ENCODE results near the gene PCSK5. TPM values are rescaled to one million over a fixed set of nuclear protein-coding genes. Genes with fewer than 3 reads are reported as not detected.

PCSK5 gene
- total RNA-seq, 6 experiments from 2014 or later = 1.4 to 5.8 (median 3.5) TPM

- 48% methylated on average over 2 of the region's 2 CpGs for WGBS (ENCODE audit: insufficient coverage, low coverage, low lambda C conversion rate, missing lambda C conversion rate)
- H3K27ac ChIP-seq = no peak overlapping the region
Measured at GRCh38 chr9:76018761-76019160, 128.3 kb downstream of the PCSK5 start.

GRCh38 chr9:76020652-76021051 is 130.2 kb downstream of the PCSK5 start:
- no peak overlapping the region for H3K4me3 ChIP-seq
- intact Hi-C loops (cut with DNase I) = no loop called here
- 63% methylated on average over 10 of the region's 10 CpGs for WGBS (ENCODE audit: insufficient coverage, low coverage, low lambda C conversion rate, missing lambda C conversion rate)
- no peak overlapping the region for H3K27ac ChIP-seq
- no peaks in the 10 kb centered on the region for H3K9me3 ChIP-seq
- H3K27me3 ChIP-seq = no peaks in the 10 kb centered on the region
- no peak for TF ChIP-seq POLR2A (IDR thresholded peaks at IDR 0.05)
- no peak for TF ChIP-seq CTCF (IDR thresholded peaks at IDR 0.05)
- no peak for ATAC-seq
- no peak for DNase-seq
- no peaks in the 10 kb centered on the region for H3K36me3 ChIP-seq
- peaks cover 0 to 4% (median 0%) of the 10 kb centered on the region in 4 donors for H3K4me1 ChIP-seq

More at GRCh38 chr9:76018761-76019160, 128.3 kb downstream of the PCSK5 start:
- TF ChIP-seq POLR2A (IDR thresholded peaks at IDR 0.05) (no peak), CTCF (IDR thresholded peaks at IDR 0.05) (no peak)
- Histone ChIP-seq H3K9me3 (no peaks in the 10 kb centered on the region), H3K27me3 (no peaks in the 10 kb centered on the region), H3K4me1 (peaks cover 0 to 4% (median 0%) of the 10 kb centered on the region in 4 donors), H3K36me3 (no peaks in the 10 kb centered on the region), H3K4me3 (no peak overlapping the region)
- intact Hi-C loops (cut with DNase I) = no loop called here
- DNase-seq (no peak), ATAC-seq (peak in 2 of 4 donors; percentile 30 to 88)

- Histone ChIP-seq H3K4me3 (no peak overlapping the region), H3K27ac (no peak overlapping the region), H3K4me1 (peaks cover 0 to 4% (median 0%) of the 10 kb centered on the region in 4 donors), H3K9me3 (no peaks in the 10 kb centered on the region), H3K36me3 (no peaks in the 10 kb centered on the region), H3K27me3 (no peaks in the 10 kb centered on the region)
- DNase-seq (no peak), ATAC-seq (no peak)
- WGBS (ENCODE audit: insufficient coverage, low coverage, low lambda C conversion rate, missing lambda C conversion rate) = 77% methylated on average over 5 of the region's 5 CpGs
- intact Hi-C loops (cut with DNase I) = no loop called here
- TF ChIP-seq CTCF (IDR thresholded peaks at IDR 0.05) (no peak), POLR2A (IDR thresholded peaks at IDR 0.05) (no peak)
Measured at GRCh38 chr9:76022317-76022716, 131.8 kb downstream of the PCSK5 start.

- H3K4me3 ChIP-seq = no peak overlapping the region
- H3K27me3 ChIP-seq = no peaks in the 10 kb centered on the region
- DNase-seq (no peak), ATAC-seq (no peak)
- TF ChIP-seq POLR2A (IDR thresholded peaks at IDR 0.05) (no peak), CTCF (IDR thresholded peaks at IDR 0.05) (no peak)
- no peaks in the 10 kb centered on the region for H3K36me3 ChIP-seq
- H3K4me1 ChIP-seq = no peaks in the 10 kb centered on the region
- H3K27ac ChIP-seq = no peak overlapping the region
- WGBS (ENCODE audit: insufficient coverage, low coverage, low lambda C conversion rate, missing lambda C conversion rate) = 58% methylated on average over 5 of the region's 7 CpGs
- intact Hi-C loops (cut with DNase I) = no loop called here
- no peaks in the 10 kb centered on the region for H3K9me3 ChIP-seq
Measured at GRCh38 chr9:76023715-76024195, 133.3 kb downstream of the PCSK5 start.

- WGBS (ENCODE audit: insufficient coverage, low coverage, low lambda C conversion rate, missing lambda C conversion rate) = 60% methylated on average over 1 of the region's 1 CpG
- Histone ChIP-seq H3K36me3 (no peaks in the 10 kb centered on the region), H3K4me3 (no peak overlapping the region), H3K27me3 (no peaks in the 10 kb centered on the region), H3K27ac (no peak overlapping the region), H3K9me3 (no peaks in the 10 kb centered on the region), H3K4me1 (no peaks in the 10 kb centered on the region)
- TF ChIP-seq CTCF (IDR thresholded peaks at IDR 0.05) (no peak), POLR2A (IDR thresholded peaks at IDR 0.05) (no peak)
- ATAC-seq (no peak), DNase-seq (no peak)
- intact Hi-C loops (cut with DNase I) = no loop called here
Measured at GRCh38 chr9:76025286-76025685, 134.8 kb downstream of the PCSK5 start.

Measured in right lobe of liver (tissue), 6 donors.